Fibroblast of skin of left biceps (primary cell): ENCODE data around the gene FGD4.
"Not testable (repeated sequence)": the region's sequence is repeated elsewhere in the genome, so short reads cannot be mapped to it uniquely, and the experiment has no call there.

ENCODE experiments used
- DNase-seq, 2 experiments: peaks; one replicate each; pipeline ENCODE4 v3.0.0-alpha.2; 2013; ENCODE audit warnings: low read depth in 2 of 2

Gene FGD4

DNA sequence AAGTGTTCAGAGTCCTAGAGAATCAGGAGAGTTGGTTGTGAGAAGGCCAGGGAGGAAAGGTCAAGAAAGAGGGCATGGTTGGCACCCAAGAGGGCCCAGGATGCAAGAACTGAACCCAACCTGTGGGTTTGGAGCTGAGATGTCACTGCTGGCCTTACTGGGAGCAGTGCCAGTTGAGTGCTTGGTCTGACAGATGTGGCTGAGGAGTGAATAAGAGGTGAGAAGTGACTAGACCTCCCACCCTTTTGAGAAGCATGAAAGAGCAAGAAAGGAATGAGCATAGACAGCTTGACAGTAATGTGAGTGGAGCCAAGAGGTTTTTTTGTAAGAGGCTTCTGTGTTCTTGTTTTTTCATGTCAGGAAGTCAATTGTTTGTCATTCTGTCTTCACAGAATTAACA is 95.3 kb downstream of the FGD4 start:
- DNase-seq = no peak

DNA sequence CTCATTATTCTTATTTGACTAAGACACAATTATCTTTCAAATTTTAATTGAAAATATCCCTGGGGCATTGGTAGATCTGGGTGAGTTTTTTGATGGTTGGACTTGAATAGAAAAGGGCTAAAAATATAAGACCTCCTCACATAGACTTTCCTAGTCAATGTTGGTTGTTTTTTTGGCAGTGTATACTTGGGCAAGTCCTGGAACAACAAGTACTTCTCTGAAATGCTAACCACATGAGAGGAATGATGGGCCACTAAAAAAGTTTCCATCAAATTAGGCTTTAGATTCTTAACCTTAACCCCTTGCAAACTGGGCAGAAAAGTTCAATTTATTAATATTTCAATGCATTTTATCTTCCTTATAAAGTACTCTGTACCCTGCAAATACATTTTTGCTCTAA is 97.6 kb downstream of the FGD4 start:
- DNase-seq = no peak

- DNase-seq = no peak
These were observed 98.5 kb downstream of the FGD4 start for GRCh38 chr12:32497864-32498263.

DNA sequence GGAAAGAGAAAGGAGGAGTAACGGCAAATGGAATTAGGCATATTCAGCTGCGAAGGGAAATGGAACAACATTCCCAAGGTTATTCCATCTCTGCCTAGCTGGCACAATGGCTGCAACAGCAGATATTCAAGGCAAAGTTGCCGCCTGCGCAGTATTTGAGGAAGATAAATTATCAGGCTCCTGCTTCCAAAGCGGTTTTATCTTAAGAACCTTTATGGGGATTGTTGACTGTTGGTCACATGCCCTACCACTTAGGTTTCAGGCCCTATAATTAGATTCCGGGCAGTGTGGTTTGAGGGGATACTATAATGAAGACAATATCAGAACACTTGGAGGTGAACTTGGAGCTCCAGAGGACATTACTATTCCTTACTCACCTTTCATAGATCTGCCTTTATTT is 99.7 kb downstream of the FGD4 start:
- DNase-seq = no peak

- DNase-seq = peak in 1 of 2 experiments; percentile 8
These were observed 102.5 kb downstream of the FGD4 start for GRCh38 chr12:32501835-32502333.

GRCh38 chr12:32502693-32503502 is 103.5 kb downstream of the FGD4 start:
- DNase-seq = no peak

GRCh38 chr12:32503730-32504129 is 104.4 kb downstream of the FGD4 start:
- DNase-seq = no peak

- DNase-seq = no peak
These were observed 105.2 kb downstream of the FGD4 start for GRCh38 chr12:32504591-32504990.

- no peak for DNase-seq
These were observed 105.9 kb downstream of the FGD4 start for GRCh38 chr12:32505067-32505945.

GRCh38 chr12:32507096-32507941 is 108.0 kb downstream of the FGD4 start:
- DNase-seq = not testable (repeated sequence)

GRCh38 chr12:32507942-32508320 is 108.6 kb downstream of the FGD4 start:
- DNase-seq = no peak

DNA sequence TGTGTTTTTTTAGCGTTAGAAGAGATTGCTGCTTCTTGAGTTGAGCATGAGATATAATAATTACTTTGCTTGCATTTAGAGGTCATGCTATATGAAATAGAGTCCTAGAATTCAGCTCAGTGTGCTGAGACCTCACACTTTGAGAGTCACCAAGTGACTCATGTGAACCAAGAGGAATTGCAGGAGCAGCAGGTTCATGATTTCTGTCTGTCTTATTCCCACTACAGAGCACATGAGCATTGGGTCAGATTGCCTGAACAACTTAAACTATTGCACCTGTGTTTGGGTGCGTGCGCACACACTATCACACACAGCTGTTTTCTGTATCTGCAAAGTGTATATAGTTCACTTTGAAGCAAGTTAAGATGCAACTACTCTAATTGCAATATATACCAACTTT is 109.3 kb downstream of the FGD4 start:
- DNase-seq = no peak

- DNase-seq = no peak
These were observed 110.2 kb downstream of the FGD4 start for GRCh38 chr12:32509328-32510091.

- DNase-seq = not testable (repeated sequence)
These were observed 112.6 kb downstream of the FGD4 start for GRCh38 chr12:32511976-32512375.

- no peak for DNase-seq
These were observed 113.0 kb downstream of the FGD4 start for GRCh38 chr12:32512379-32512778.

GRCh38 chr12:32512910-32513309 is 113.6 kb downstream of the FGD4 start:
- DNase-seq = no peak

GRCh38 chr12:32515137-32515873 is 115.9 kb downstream of the FGD4 start:
- DNase-seq = no peak

DNA sequence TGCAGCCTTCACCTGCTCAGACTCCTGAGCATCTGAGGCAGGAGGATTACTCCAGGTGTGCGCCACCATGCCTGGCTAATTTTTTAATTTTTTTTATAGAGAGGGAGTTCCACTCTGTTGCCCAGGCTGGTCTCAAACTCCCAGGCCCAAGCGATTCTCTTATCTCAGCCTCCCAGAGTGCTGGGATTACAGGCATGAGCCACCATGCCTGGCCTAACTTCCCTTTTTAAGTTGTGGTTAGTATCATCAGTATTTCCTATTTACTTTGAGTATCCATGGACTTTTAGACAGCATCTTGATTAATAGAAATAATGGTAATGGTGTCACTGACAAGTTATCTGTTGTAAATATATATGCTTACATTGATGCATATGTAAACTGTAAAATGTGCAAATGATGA is 116.9 kb downstream of the FGD4 start:
- DNase-seq = no peak

DNA sequence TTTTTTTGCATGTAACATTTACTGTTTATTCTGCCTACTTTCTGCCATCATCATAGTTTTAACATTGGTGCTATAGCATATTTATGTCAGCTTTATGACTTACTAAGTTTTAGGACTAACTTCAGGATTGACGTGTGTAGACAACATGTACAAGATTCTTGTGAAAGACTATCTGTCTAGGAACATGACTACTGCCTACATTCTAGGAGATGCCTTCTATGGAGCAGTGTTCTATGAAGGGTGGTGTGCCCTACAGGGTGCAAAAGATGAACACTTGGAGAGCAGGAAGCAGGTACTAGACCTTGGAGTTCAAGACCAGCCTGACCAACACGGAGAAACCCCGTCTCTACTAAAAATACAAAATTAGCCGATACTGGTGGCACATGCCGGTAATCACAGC is 118.6 kb downstream of the FGD4 start:
- no peak for DNase-seq

- DNase-seq = no peak
These were observed 119.7 kb downstream of the FGD4 start for GRCh38 chr12:32519047-32519446.
